Keratinocyte (primary cell): ENCODE data around the gene TRPC4AP. TPM values are rescaled to one million over a fixed set of nuclear protein-coding genes. Genes with fewer than 3 reads are reported as not detected.

Source experiments
- DNase-seq: peaks from one replicate; pipeline ENCODE4 v3.0.0-alpha.2; 2011; ENCODE audit warnings: low read depth, missing footprints, low spot score
- FAIRE-seq: peaks from 2 replicates; lab custom pipeline; 2011; peaks lifted over from hg19 to GRCh38; lab: Jason Lieb, UNC
- H2AFZ ChIP-seq: 2 replicates; pipeline ENCODE4 v1.6.0; 2012; ENCODE audit warnings: low read length, control low read depth, inconsistent platforms; ENCODE audit not compliant: control insufficient read depth
- H3K27ac ChIP-seq: 2 replicates; pipeline ENCODE4 v1.5.1; 2011; ENCODE audit warnings: low read length; ENCODE audit not compliant: control insufficient read depth, insufficient read depth
- H3K27me3 ChIP-seq: 3 replicates; pipeline ENCODE4 v1.6.0; 2011; ENCODE audit warnings: low read length; ENCODE audit not compliant: control insufficient read depth, insufficient read depth; ENCODE audit errors: extremely low read depth
- H3K36me3 ChIP-seq, 2 experiments: 2 replicates in 1 of 2; 3 replicates in 1 of 2; pipeline ENCODE4 v1.5.1; 2011; ENCODE audit warnings: low read length in 2 of 2, mild to moderate bottlenecking in 1 of 2; ENCODE audit not compliant: control insufficient read depth in 2 of 2, insufficient read depth in 2 of 2; ENCODE audit errors: extremely low read depth in 1 of 2
- H3K4me1 ChIP-seq: 3 replicates; pipeline ENCODE4 v1.5.1; 2011; ENCODE audit warnings: low read length; ENCODE audit not compliant: control insufficient read depth, insufficient read depth; ENCODE audit errors: extremely low read depth
- H3K4me2 ChIP-seq: 3 replicates; pipeline ENCODE4 v1.6.0; 2011; ENCODE audit warnings: low read depth, low read length; ENCODE audit not compliant: control insufficient read depth, insufficient read depth; ENCODE audit errors: extremely low read depth
- H3K4me3 ChIP-seq, 3 experiments: fragments of 200-600 bp in 1 of 3; sonication (generic) in 1 of 3; 2 replicates in 2 of 3; 3 replicates in 1 of 3; pipeline ENCODE4 v1.5.1; 2011 to 2016; ENCODE audit warnings: low read length in 3 of 3, mild to moderate bottlenecking in 3 of 3, control low read depth in 2 of 3, inconsistent platforms in 1 of 3, low read depth in 1 of 3, mixed read lengths in 1 of 3, mixed run types in 1 of 3, moderate library complexity in 1 of 3; ENCODE audit not compliant: control insufficient read depth in 2 of 3, insufficient read depth in 2 of 3; ENCODE audit errors: extremely low read depth in 1 of 3
- H3K79me2 ChIP-seq: 2 replicates; pipeline ENCODE4 v1.6.0; 2012; ENCODE audit warnings: low read length; ENCODE audit not compliant: control insufficient read depth, insufficient read depth
- H3K9ac ChIP-seq: 3 replicates; pipeline ENCODE4 v1.6.0; 2011; ENCODE audit warnings: low read length; ENCODE audit not compliant: control insufficient read depth, insufficient read depth; ENCODE audit errors: extremely low read depth
- H3K9me1 ChIP-seq: 3 replicates; pipeline ENCODE4 v1.6.0; 2011; ENCODE audit warnings: low read length; ENCODE audit not compliant: control insufficient read depth, insufficient read depth; ENCODE audit errors: extremely low read depth
- H3K9me3 ChIP-seq: 2 replicates; pipeline ENCODE4 v1.5.1; 2012; ENCODE audit warnings: low read depth, low read length; ENCODE audit not compliant: control insufficient read depth
- H4K20me1 ChIP-seq: 3 replicates; pipeline ENCODE4 v1.6.0; 2011; ENCODE audit warnings: low read length; ENCODE audit not compliant: control insufficient read depth, insufficient read depth; ENCODE audit errors: extremely low read depth
- EZH2 ChIP-seq: IDR thresholded peaks from one replicate; pipeline ENCODE4 v1.6.1; 2012; ENCODE audit warnings: inconsistent platforms, mild to moderate bottlenecking, low read length, moderate library complexity
- dilution Hi-C: fragments of 300-500 bp; cut with MboI; formaldehyde crosslinking; loops from one replicate; pipeline ENCODE4 v1.7.0; 2020; ENCODE audit warnings: low sequenced_read_pairs; ENCODE audit not compliant: extremely low pct_ligation_motif_present
- polyA plus RNA-seq, 5 experiments: library from polyadenylated mRNA; depleted of rRNA in 3 of 5; stranded (reverse) in 3 of 5; stranded (forward) in 1 of 5; unstranded in 1 of 5; fragments of >200 nt; gene quantifications; 1 replicate in 1 of 5; 2 replicates in 3 of 5; 3 replicates in 1 of 5; pipeline versions ENCODE4 v1.2.1 to v1.2.3, GENCODE V29; 2011 to 2012; ENCODE audit warnings: missing spikeins in 2 of 5, low read depth in 1 of 5, low replicate concordance in 1 of 5
- TF ChIP-seq, protein P1 (sequence below), 3 experiments: IDR thresholded peaks in 1 of 3; conservative IDR thresholded peaks in 1 of 3; optimal IDR thresholded peaks in 1 of 3; 2 replicates in 2 of 3; 3 replicates in 1 of 3; pipeline versions ENCODE3 to v1.5.1; 2011; ENCODE audit warnings: low read length in 3 of 3, mild to moderate bottlenecking in 3 of 3, moderate library complexity in 2 of 3, control low read depth in 1 of 3, inconsistent platforms in 1 of 3; ENCODE audit not compliant: insufficient read depth in 2 of 3; ENCODE audit errors: extremely low read depth in 1 of 3

Gene TRPC4AP
- polyA plus RNA-seq, 1 donor (not counting 4 experiments of a cell fraction or from before 2014, with no cell fraction given), result 53.9 TPM

- Histone ChIP-seq H3K4me3 (no peak overlapping the region), H4K20me1 (peaks cover 3% of the 10 kb centered on the region), H3K79me2 (no peaks in the 10 kb centered on the region), H2AFZ (no peak overlapping the region), H3K9me1 (no peaks in the 10 kb centered on the region), H3K36me3 (peaks cover 51 to 56% of the 10 kb centered on the region in 2 experiments), H3K4me1 (no peaks in the 10 kb centered on the region), H3K9ac (no peak overlapping the region), H3K4me2 (no peak overlapping the region), H3K9me3 (no peaks in the 10 kb centered on the region), H3K27me3 (no peaks in the 10 kb centered on the region), H3K27ac (no peak overlapping the region)
- no peak for TF ChIP-seq EZH2
- TF ChIP-seq, protein P1, sequence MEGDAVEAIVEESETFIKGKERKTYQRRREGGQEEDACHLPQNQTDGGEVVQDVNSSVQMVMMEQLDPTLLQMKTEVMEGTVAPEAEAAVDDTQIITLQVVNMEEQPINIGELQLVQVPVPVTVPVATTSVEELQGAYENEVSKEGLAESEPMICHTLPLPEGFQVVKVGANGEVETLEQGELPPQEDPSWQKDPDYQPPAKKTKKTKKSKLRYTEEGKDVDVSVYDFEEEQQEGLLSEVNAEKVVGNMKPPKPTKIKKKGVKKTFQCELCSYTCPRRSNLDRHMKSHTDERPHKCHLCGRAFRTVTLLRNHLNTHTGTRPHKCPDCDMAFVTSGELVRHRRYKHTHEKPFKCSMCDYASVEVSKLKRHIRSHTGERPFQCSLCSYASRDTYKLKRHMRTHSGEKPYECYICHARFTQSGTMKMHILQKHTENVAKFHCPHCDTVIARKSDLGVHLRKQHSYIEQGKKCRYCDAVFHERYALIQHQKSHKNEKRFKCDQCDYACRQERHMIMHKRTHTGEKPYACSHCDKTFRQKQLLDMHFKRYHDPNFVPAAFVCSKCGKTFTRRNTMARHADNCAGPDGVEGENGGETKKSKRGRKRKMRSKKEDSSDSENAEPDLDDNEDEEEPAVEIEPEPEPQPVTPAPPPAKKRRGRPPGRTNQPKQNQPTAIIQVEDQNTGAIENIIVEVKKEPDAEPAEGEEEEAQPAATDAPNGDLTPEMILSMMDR (optimal IDR thresholded peaks at IDR 0.05 in 1 of 3, IDR thresholded peaks at IDR 0.05 in 1 of 3, conservative IDR thresholded peaks at IDR 0.05 in 1 of 3; ENCODE audit: extremely low read depth in 1 of 3, insufficient read depth in 2 of 3, low read length in 3 of 3), result no peak
- DNase-seq, result no peak
- no peak for FAIRE-seq
- dilution Hi-C loops, result no loop called here
These were observed 88.4 kb downstream of the TRPC4AP start for GRCh38 chr20:35004051-35004725.

- H3K4me3 ChIP-seq, result no peak overlapping the region
- no peaks in the 10 kb centered on the region for H3K4me1 ChIP-seq
- no peak overlapping the region for H3K27ac ChIP-seq
- peaks cover 3% of the 10 kb centered on the region for H4K20me1 ChIP-seq
- dilution Hi-C loops, result no loop called here
- no peak overlapping the region for H3K9ac ChIP-seq
- H2AFZ ChIP-seq, result no peak overlapping the region
- H3K36me3 ChIP-seq, result peaks cover 49% of the 10 kb centered on the region in 2 experiments
- FAIRE-seq (no peak), DNase-seq (no peak)
- no peaks in the 10 kb centered on the region for H3K27me3 ChIP-seq
- TF ChIP-seq EZH2, result no peak
- TF ChIP-seq, protein P1 (optimal IDR thresholded peaks at IDR 0.05 in 1 of 3, IDR thresholded peaks at IDR 0.05 in 1 of 3, conservative IDR thresholded peaks at IDR 0.05 in 1 of 3; ENCODE audit: extremely low read depth in 1 of 3, insufficient read depth in 2 of 3, low read length in 3 of 3), result no peak
- H3K9me1 ChIP-seq, result no peaks in the 10 kb centered on the region
- no peak overlapping the region for H3K4me2 ChIP-seq
- no peaks in the 10 kb centered on the region for H3K79me2 ChIP-seq
- no peaks in the 10 kb centered on the region for H3K9me3 ChIP-seq
These were observed 89.2 kb downstream of the TRPC4AP start for GRCh38 chr20:35003211-35004031.
